CD4-positive, alpha-beta T cell (primary cell): ENCODE results near the gene SLC35F6. TPM values are rescaled to one million over a fixed set of nuclear protein-coding genes. Genes with fewer than 3 reads are reported as not detected.
"Not testable (repeated sequence)": the region's sequence is repeated elsewhere in the genome, so short reads cannot be mapped to it uniquely, and the experiment has no call there.

Experiments used
- ATAC-seq: fragments of 200-7000 bp; cut with Tn5 transposase; one replicate; pipeline ENCODE4 v1.10.0; 2022; ENCODE audit warnings: mild to moderate bottlenecking; ENCODE audit not compliant: poor library complexity
- CTCF ChIA-PET: fragments of 350-600 bp; sonication (Branson Sonifier 250); formaldehyde crosslinking; loops from one replicate; lab custom pipeline; 2021; ENCODE audit warnings: antibody characterized with exemption, inconsistent platforms; lab: Charles Lee
- POLR2A ChIA-PET: fragments of 350-600 bp; sonication (Branson Sonifier 250); formaldehyde crosslinking; loops from one replicate; lab custom pipeline; 2021; ENCODE audit warnings: antibody characterized with exemption, inconsistent platforms; lab: Charles Lee
- DNase-seq, 14 experiments: peaks; one replicate each; pipeline ENCODE4 v3.0.0-alpha.2; 2013 to 2020; ENCODE audit warnings: mixed read lengths in 2 of 14
- H3K27ac ChIP-seq, 2 donors: one replicate each; pipeline versions ENCODE4 v1.5.1 to v1.7.0; 2013; ENCODE audit warnings: low read length in 2 of 2, low read depth in 1 of 2, mild to moderate bottlenecking in 1 of 2
- H3K27me3 ChIP-seq, 2 experiments: 1 replicate in 1 of 2; 2 replicates in 1 of 2; pipeline versions ENCODE4 v1.6.1 to v1.7.0; 2013; ENCODE audit warnings: low read length in 2 of 2, control low read depth in 1 of 2, mild to moderate bottlenecking in 1 of 2, moderate library complexity in 1 of 2; ENCODE audit not compliant: insufficient read depth in 2 of 2, control insufficient read depth in 1 of 2
- H3K36me3 ChIP-seq: one replicate; pipeline ENCODE4 v1.6.1; 2013; ENCODE audit warnings: low read length, control low read depth; ENCODE audit not compliant: insufficient read depth
- H3K4me1 ChIP-seq: one replicate; pipeline ENCODE4 v1.6.1; 2013; ENCODE audit warnings: low read length, control low read depth; ENCODE audit not compliant: insufficient read depth
- H3K4me3 ChIP-seq: one replicate; pipeline ENCODE4 v1.5.1; 2013; ENCODE audit warnings: mild to moderate bottlenecking, low read length, moderate library complexity
- H3K9me3 ChIP-seq, 2 experiments: 1 replicate in 1 of 2; 2 replicates in 1 of 2; pipeline versions ENCODE4 v1.6.1 to v1.7.0; 2013; ENCODE audit warnings: low read length in 2 of 2, mild to moderate bottlenecking in 2 of 2, control low read depth in 1 of 2, moderate library complexity in 1 of 2; ENCODE audit not compliant: control insufficient read depth in 1 of 2, insufficient read depth in 1 of 2
- H3K27ac Mint-ChIP-seq: one replicate; pipeline ENCODE4 v1.8.0; 2020; ENCODE audit warnings: mixed read lengths
- H3K27me3 Mint-ChIP-seq: one replicate; pipeline ENCODE4 v1.8.0; 2021; ENCODE audit warnings: mixed read lengths
- H3K36me3 Mint-ChIP-seq: one replicate; pipeline ENCODE4 v1.8.0; 2021; ENCODE audit warnings: low read depth, mixed read lengths
- H3K4me1 Mint-ChIP-seq: one replicate; pipeline ENCODE4 v1.8.0; 2021; ENCODE audit warnings: low read depth, mixed read lengths
- H3K4me3 Mint-ChIP-seq: one replicate; pipeline ENCODE4 v1.8.0; 2020; ENCODE audit warnings: mild to moderate bottlenecking, mixed read lengths
- H3K9me3 Mint-ChIP-seq: one replicate; pipeline ENCODE4 v1.8.0; 2020; ENCODE audit warnings: mixed read lengths
- CTCF ChIP-seq: fragments of 200-600 bp; IDR thresholded peaks from one replicate; pipeline ENCODE4 v1.8.0; 2022; ENCODE audit warnings: antibody characterized with exemption, mild to moderate bottlenecking
- intact Hi-C, 2 experiments: fragments of 100-400 bp; cut with DNase I in 1 of 2; cut with micrococcal nuclease in 1 of 2; formaldehyde crosslinking; loops; one replicate each; pipeline versions ENCODE4 v1.15.1 to v1.9.0; 2023 to 2025; cut with DNase I, micrococcal nuclease
- total RNA-seq, 174 experiments: library from RNA in 2 of 174; stranded (reverse) in 2 of 174; gene quantifications; one replicate each; pipeline ENCODE4 v1.2.3 and lab custom pipeline; 2021 to 2026

Gene SLC35F6
- total RNA-seq, 2 experiments from 2014 or later: 32.0 to 34.2 TPM

- DNase-seq (no peak), ATAC-seq (no peak)
- Histone ChIP-seq H3K9me3 (no peaks in the 10 kb centered on the region), H3K36me3 (no peaks in the 10 kb centered on the region), H3K4me3 (no peak overlapping the region), H3K27ac (no peak overlapping the region), H3K4me1 (peaks cover 14% of the 10 kb centered on the region), H3K27me3 (no peaks in the 10 kb centered on the region)
- H3K4me3 Mint-ChIP-seq: no peak overlapping the region
- ChIA-PET CTCF (no interaction called here), POLR2A (no interaction called here)
- TF ChIP-seq CTCF: no peak
- intact Hi-C loops: loop anchor here in 1 of 2 experiments (10.0 kb wide), 1 partner anchor 1135 kb away; the partner anchor contains the start of genes BABAM2 and RBKS
- no peaks in the 10 kb centered on the region for H3K27me3 Mint-ChIP-seq
- H3K4me1 Mint-ChIP-seq: peaks cover 5% of the 10 kb centered on the region
- H3K27ac Mint-ChIP-seq: no peak overlapping the region
- no peaks in the 10 kb centered on the region for H3K9me3 Mint-ChIP-seq
- peaks cover 13% of the 10 kb centered on the region for H3K36me3 Mint-ChIP-seq
These were observed 4.2 kb upstream of the SLC35F6 start for GRCh38 chr2:26759845-26760244.

GRCh38 chr2:26760991-26761390, 3.1 kb upstream of the SLC35F6 start:
- H3K27ac ChIP-seq, H3K4me3 ChIP-seq, DNase-seq, ATAC-seq, H3K27ac Mint-ChIP-seq, POLR2A ChIA-PET, H3K9me3 ChIP-seq, H3K27me3 ChIP-seq, H3K36me3 ChIP-seq, H3K9me3 Mint-ChIP-seq, CTCF ChIA-PET, H3K27me3 Mint-ChIP-seq: not testable (repeated sequence)
- Mint-ChIP-seq H3K36me3 (peaks cover 16% of the 10 kb centered on the region), H3K4me3 (peak overlapping the region; percentile 74), H3K4me1 (peaks cover 16% of the 10 kb centered on the region)
- peaks cover 25% of the 10 kb centered on the region for H3K4me1 ChIP-seq
- intact Hi-C loops: loop anchor here in 1 of 2 experiments (10.0 kb wide), 1 partner anchor 1134 kb away; the partner anchor contains the start of genes BABAM2 and RBKS

- no peaks in the 10 kb centered on the region for H3K9me3 Mint-ChIP-seq
- Histone ChIP-seq H3K4me3 (no peak overlapping the region), H3K4me1 (peaks cover 43% of the 10 kb centered on the region), H3K9me3 (no peaks in the 10 kb centered on the region), H3K27ac (no peak overlapping the region), H3K36me3 (peaks cover 3% of the 10 kb centered on the region), H3K27me3 (no peaks in the 10 kb centered on the region)
- H3K27me3 Mint-ChIP-seq: no peaks in the 10 kb centered on the region
- H3K4me1 Mint-ChIP-seq: peaks cover 35% of the 10 kb centered on the region
- peak overlapping the region; percentile 81 for H3K27ac Mint-ChIP-seq
- ChIA-PET CTCF (no interaction called here), POLR2A (interaction anchor here (0.9 kb wide), 1 partner anchor 9 kb away, joined by 4 read pairs; no protein-coding TSS in a partner anchor)
- H3K36me3 Mint-ChIP-seq: peaks cover 16% of the 10 kb centered on the region
- TF ChIP-seq CTCF: no peak
- intact Hi-C loops: loop anchor here in 1 of 2 experiments (10.0 kb wide), 1 partner anchor 1132 kb away; the partner anchor contains the start of genes BABAM2 and RBKS
- ATAC-seq: no peak
- DNase-seq: no peak
- H3K4me3 Mint-ChIP-seq: peak overlapping the region; percentile 97
These were observed 1.1 kb upstream of the SLC35F6 start for GRCh38 chr2:26763019-26763418.
